ENCODE results near the gene HBS1L.

- TF ChIP-seq GATA2 (IDR thresholded peaks at IDR 0.05; ENCODE audit: low read depth, low read length) (no peak), GATA3 (IDR thresholded peaks at IDR 0.05; ENCODE audit: low read depth, low read length) (no peak)
Observed at GRCh38 chr6:135073756-135074393, 19.3 kb upstream of the HBS1L start.
